GM12892 (cell line): ENCODE measurements around the gene FTO.

Experiments
- POLR2A ChIP-seq: IDR thresholded peaks from 2 replicates; pipeline ENCODE4 v1.6.1; 2011; ENCODE audit warnings: low read depth, low read length, control low read depth
- POLR2AphosphoS5 ChIP-seq: IDR thresholded peaks from 2 replicates; pipeline ENCODE4 v1.6.1; 2011; ENCODE audit warnings: low read depth, low read length, control low read depth
- TAF1 ChIP-seq: IDR thresholded peaks from 2 replicates; pipeline ENCODE4 v1.6.1; 2011; ENCODE audit warnings: low read depth, mild to moderate bottlenecking, control low read depth, low read length, borderline replicate concordance

GRCh38 chr16:54143934-54144571 is 440.1 kb downstream of the FTO start:
- TF ChIP-seq POLR2A (no peak), TAF1 (no peak), POLR2AphosphoS5 (no peak)
